22Rv1 (cell line): ENCODE results near the gene PSORS1C2.

Experiments
- H3K27ac ChIP-seq: fragments of 450-650 bp; 2 replicates; pipeline ENCODE4 v1.5.1; 2017
- ZFX ChIP-seq: fragments of 450-650 bp; IDR thresholded peaks from 2 replicates; pipeline ENCODE4 v1.6.1; 2017; ENCODE audit warnings: antibody characterized with exemption, borderline replicate concordance
- TF ChIP-seq, protein P1 (sequence below): fragments of 450-650 bp; IDR thresholded peaks from 2 replicates; pipeline ENCODE4 v1.5.1; 2017; ENCODE audit warnings: mild to moderate bottlenecking

Gene PSORS1C2

DNA sequence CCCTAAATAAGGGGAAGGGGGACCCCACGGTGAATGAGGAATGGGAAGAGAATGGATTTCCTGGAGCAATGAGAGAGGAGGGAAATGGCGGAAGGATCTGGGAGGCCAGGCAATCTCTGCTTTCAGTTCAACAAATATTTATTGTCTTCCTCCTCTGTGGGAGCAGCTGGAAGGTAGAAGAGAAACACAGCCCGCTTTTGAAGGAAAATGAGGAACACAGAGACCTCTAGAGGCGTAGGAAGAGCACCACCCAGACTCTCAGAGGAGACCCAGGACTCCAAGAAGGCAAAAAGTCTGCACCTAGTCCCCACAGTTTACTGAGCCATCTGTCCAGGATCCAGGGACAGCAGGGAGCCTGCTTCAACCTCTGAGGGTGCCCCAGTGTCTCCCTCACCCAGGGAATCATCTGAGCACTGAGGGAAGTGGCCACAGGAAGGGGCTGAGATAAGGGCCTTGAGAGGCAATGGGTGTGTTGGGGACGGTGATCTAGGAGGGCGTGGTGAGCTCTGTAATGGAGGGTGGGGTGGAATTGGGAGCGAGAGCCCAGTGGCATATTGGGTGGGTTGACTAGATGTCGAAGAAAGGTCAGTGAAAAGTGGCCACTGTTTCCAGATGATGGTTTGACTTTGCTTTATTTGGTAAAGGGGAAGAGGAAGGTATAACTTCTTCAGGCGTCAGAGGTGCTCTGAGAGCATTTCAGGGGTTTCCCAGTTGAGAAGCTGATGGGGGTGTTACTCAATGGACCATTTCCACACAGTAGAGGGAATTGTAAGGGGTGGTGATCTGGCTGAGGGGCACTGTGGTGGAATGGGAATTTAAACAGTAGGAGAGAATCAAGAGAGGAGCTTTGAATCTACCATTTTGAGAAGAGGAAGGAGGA is 23.7 kb downstream of the PSORS1C2 start:
- no peak overlapping the region for H3K27ac ChIP-seq
- TF ChIP-seq, protein P1, sequence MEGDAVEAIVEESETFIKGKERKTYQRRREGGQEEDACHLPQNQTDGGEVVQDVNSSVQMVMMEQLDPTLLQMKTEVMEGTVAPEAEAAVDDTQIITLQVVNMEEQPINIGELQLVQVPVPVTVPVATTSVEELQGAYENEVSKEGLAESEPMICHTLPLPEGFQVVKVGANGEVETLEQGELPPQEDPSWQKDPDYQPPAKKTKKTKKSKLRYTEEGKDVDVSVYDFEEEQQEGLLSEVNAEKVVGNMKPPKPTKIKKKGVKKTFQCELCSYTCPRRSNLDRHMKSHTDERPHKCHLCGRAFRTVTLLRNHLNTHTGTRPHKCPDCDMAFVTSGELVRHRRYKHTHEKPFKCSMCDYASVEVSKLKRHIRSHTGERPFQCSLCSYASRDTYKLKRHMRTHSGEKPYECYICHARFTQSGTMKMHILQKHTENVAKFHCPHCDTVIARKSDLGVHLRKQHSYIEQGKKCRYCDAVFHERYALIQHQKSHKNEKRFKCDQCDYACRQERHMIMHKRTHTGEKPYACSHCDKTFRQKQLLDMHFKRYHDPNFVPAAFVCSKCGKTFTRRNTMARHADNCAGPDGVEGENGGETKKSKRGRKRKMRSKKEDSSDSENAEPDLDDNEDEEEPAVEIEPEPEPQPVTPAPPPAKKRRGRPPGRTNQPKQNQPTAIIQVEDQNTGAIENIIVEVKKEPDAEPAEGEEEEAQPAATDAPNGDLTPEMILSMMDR = no peak
- TF ChIP-seq ZFX = no peak

DNA sequence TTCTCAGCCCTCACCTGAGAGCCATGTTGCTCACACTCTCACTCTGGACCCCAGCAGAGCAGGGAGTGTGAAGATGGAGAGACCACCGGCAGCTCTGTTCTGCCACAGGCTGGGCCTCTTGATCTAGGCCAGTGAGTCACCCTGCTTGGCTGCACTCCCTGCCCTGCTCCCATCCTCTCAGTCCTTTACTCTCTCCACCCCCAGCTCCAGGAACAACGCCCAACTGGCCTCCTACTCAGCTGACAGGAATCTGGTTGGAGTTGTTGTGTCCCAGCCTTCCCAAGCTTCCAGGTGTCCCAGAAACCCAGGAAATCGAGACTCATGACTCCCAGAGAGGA is 24.4 kb downstream of the PSORS1C2 start, which contains the start of gene PSORS1C1:
Gene PSORS1C1, plus strand, starts transcription at position 260 of the 338 bp plus-strand sequence. CDS start 14,833 bp downstream, outside the sequence.
- TF ChIP-seq, protein P1 = no peak
- no peak for TF ChIP-seq ZFX

DNA sequence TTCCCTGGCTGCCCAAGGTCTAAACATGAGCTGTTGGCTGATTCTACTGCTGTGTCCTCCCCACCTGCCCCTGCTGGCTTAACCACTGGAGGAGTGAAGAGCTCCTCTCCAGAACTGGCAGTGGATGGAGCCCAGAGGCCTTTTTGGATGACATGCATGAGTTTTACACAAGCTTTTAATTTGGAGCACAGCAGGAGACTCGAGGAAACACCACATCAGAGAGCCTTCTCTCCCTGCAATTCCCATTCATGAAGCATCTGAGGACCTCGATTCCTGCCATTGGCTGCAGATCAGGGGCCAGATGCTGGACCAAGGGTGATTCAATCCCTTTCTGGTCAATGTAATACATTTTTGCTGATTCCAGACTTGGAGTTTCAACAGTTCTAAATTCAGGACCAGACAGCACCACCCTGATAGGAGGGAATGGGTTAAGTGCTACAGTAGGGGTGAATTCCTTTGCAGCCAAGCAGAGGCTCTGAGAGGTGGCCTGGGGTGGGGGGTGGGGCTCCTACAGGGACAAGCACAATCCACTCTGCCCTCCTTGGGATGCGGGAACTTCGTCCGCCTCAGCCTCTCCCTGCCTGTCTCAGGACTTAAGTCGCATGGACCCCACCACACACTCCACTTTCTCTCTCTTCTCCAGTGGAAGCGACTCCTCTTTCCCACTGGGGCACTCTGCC is 24.9 kb downstream of the PSORS1C2 start:
- no peak for TF ChIP-seq ZFX
- TF ChIP-seq, protein P1 = no peak
- no peak overlapping the region for H3K27ac ChIP-seq

More for the DNA sequence above, 24.4 kb downstream of the PSORS1C2 start, which contains the start of gene PSORS1C1:
- H3K27ac ChIP-seq = no peak within 1 kb of the TSS

DNA sequence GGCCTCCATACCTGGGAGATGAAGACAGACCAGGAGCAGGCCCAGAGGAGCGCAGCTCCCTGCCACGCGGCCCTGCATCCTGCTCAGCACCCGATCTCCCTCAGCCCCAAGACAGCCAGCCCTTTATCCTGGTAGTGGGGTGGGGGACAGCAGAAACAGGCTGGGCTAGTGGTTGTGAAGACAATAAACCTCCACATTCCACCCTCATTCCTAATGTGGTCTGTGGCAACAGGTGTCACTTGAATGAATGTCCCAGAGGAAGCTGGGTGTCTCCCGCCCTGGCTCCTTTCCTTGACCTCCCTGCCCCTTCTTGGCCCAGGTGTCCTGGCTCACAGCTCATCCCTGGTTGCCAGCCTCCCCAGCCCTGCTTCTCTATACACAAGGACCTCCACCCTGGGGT is 26.4 kb downstream of the PSORS1C2 start, which contains the start of gene C6orf15:
Gene C6orf15, minus strand, starts transcription at position 98 of the 400 bp plus-strand sequence. Its CDS starts 20 bp downstream, at position 78.
- TF ChIP-seq, protein P1 = no peak
- TF ChIP-seq ZFX = no peak
- no peak within 1 kb of the TSS for H3K27ac ChIP-seq

DNA sequence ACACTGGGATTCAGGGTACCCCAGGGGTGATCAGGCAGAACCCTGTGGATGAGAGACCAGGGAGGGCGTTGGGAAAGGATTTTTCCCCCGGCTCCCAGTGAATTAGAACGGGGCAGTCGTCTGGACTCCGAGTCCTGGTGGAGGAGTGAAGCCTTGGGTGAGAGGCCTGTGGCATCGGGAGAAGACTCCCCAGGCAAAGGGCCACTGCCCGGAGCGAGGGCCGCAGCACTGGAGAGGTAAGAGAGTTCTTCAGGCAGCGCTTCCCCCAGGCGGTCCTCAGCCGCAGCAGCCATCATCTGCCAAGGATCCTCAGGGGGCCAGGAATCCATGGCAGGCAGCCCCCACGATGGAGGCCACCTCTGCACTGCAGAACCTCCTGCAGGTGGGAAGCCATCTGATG is 27.2 kb downstream of the PSORS1C2 start:
- TF ChIP-seq ZFX = no peak
- TF ChIP-seq, protein P1 = no peak
- no peak overlapping the region for H3K27ac ChIP-seq

DNA sequence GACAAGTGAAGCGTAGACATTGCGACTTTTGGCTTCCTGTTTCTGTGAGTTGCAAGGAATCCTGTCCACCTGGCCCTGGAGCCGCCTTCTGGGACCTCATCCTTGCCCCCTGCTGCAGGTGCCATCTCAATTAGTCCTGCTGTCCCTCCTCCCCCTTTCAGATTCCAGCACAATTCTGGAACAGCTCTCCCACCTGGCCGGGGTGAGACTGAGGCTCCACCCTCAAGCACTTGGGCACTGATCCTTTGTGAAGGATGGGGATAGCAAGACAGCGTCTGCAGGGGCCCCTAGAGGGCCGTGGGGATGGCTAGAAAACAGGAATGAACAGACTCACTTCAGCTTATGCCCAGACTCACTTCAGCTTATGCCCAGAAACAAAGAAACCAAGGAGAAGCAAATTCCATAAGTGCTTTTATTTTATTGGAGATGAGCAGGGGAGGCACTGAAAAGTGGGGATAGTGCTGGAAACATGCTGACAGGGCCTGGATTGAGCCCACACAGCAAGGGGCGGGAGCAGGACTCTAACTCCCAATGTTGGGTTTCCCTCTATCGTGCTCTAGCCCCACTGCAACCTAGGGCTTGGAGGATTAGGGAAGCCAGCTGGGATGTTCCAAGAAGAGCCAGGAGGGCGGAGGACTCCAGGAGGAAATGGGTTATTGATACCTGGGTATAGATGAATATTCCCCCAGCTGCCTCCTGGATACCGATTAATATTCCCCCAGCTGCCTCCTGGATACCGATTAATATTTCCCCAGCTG is 27.9 kb downstream of the PSORS1C2 start:
- no peak overlapping the region for H3K27ac ChIP-seq
- TF ChIP-seq ZFX = no peak
- TF ChIP-seq, protein P1 = no peak
